A673 (cell line): Measurements from ENCODE around the gene GRID1.

Source experiments
- CTCF ChIP-seq: fragments of 300-800, 200-600 bp; sonication (generic); conservative IDR thresholded peaks from 2 replicates; pipeline ENCODE4 v1.5.1; 2017; ENCODE audit warnings: low read depth, mild to moderate bottlenecking, antibody characterized with exemption, low read length, moderate library complexity, mixed read lengths
- EZH2 ChIP-seq: fragments of 200-600 bp; sonication (generic); IDR thresholded peaks from 2 replicates; pipeline ENCODE4 v1.6.1; 2017; ENCODE audit warnings: borderline replicate concordance, low read depth, mild to moderate bottlenecking, mixed read lengths, antibody characterized with exemption, low read length; ENCODE audit not compliant: poor library complexity, severe bottlenecking

- no peak for TF ChIP-seq CTCF
- no peak for TF ChIP-seq EZH2
These were observed 449.5 kb downstream of the GRID1 start for GRCh38 chr10:85916994-85917573.
